ENCODE results near the gene CATSPERE.

CATSPERE gene

DNA sequence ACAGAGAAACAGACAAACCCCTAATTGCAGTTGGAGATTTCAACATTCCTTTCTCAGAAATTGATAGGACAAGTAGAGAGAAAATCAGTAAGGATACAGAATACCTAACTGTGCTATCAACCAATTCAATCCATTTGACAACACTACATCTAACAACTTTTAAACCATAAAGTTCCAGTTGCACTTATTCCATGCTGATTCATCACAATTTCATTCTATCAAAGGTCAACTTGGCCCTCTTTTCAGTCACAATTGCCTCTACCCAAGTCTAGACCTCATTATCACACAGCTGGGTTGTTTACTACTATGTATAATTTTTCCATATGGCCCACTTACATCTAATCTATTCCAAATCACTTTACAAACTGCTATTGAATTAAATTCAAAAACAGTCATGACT lies 172.1 kb downstream of the CATSPERE start:
- no peaks in the 10 kb centered on the region for H3K9me3 ChIP-seq (replicated peaks; ENCODE audit: insufficient read depth, low read length)
- H3K27me3 ChIP-seq (replicated peaks; ENCODE audit: insufficient read depth, low read length), result no peaks in the 10 kb centered on the region
- H3K27ac ChIP-seq (ENCODE audit: low read length), result no peak overlapping the region
- no peaks in the 10 kb centered on the region for H3K79me2 ChIP-seq (ENCODE audit: low read length)
- H3K9me2 ChIP-seq (replicated peaks; ENCODE audit: insufficient read depth, low read length), result no peaks in the 10 kb centered on the region
- no peaks in the 10 kb centered on the region for H3K36me3 ChIP-seq (replicated peaks; ENCODE audit: insufficient read depth, low read length)
- H4K20me1 ChIP-seq (ENCODE audit: insufficient read depth, low read length), result no peaks in the 10 kb centered on the region
- H3K9ac ChIP-seq (ENCODE audit: low read length), result no peak overlapping the region
- DNase-seq, result no peak
- TF ChIP-seq EZH2 (optimal IDR thresholded peaks at IDR 0.05; ENCODE audit: low read depth, low read length) (no peak), EZH2phosphoT487 (IDR thresholded peaks at IDR 0.05; ENCODE audit: low read length) (no peak)
- TF ChIP-seq, protein P1, sequence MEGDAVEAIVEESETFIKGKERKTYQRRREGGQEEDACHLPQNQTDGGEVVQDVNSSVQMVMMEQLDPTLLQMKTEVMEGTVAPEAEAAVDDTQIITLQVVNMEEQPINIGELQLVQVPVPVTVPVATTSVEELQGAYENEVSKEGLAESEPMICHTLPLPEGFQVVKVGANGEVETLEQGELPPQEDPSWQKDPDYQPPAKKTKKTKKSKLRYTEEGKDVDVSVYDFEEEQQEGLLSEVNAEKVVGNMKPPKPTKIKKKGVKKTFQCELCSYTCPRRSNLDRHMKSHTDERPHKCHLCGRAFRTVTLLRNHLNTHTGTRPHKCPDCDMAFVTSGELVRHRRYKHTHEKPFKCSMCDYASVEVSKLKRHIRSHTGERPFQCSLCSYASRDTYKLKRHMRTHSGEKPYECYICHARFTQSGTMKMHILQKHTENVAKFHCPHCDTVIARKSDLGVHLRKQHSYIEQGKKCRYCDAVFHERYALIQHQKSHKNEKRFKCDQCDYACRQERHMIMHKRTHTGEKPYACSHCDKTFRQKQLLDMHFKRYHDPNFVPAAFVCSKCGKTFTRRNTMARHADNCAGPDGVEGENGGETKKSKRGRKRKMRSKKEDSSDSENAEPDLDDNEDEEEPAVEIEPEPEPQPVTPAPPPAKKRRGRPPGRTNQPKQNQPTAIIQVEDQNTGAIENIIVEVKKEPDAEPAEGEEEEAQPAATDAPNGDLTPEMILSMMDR (IDR thresholded peaks at IDR 0.05; ENCODE audit: low read length), result no peak
- no peak overlapping the region for H2AFZ ChIP-seq (ENCODE audit: low read length)
- no peak overlapping the region for H3K4me2 ChIP-seq (ENCODE audit: low read depth, low read length)
- H3F3A ChIP-seq (ENCODE audit: insufficient read depth, low read length), result no peaks in the 10 kb centered on the region
- no peaks in the 10 kb centered on the region for H3K4me1 ChIP-seq (ENCODE audit: low read length)
- no peak overlapping the region for H3K4me3 ChIP-seq (ENCODE audit: low read length)

DNA sequence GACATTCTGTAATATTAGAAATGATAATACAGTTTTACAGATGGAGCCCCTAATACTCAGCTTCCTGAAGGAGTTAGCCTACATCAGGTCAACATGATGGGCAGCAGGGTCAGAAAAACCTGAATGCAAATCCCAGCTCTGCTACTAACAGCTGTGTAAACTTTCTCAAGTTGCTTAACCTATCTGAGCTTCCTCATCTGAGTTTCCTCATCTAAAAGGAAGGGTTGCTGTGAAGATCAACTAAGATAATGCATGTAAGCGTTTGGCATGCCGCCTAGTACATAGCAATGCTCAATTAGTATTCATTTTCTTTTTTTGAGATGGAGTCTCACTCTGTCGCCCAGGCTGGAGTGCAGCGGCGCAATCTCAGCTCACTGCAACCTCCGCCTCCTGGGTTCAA lies 173.5 kb downstream of the CATSPERE start:
- DNase-seq, result no peak
- Histone ChIP-seq H3K9ac (ENCODE audit: low read length) (no peak overlapping the region), H3K9me2 (replicated peaks; ENCODE audit: insufficient read depth, low read length) (no peaks in the 10 kb centered on the region), H3K79me2 (ENCODE audit: low read length) (no peaks in the 10 kb centered on the region), H3K36me3 (replicated peaks; ENCODE audit: insufficient read depth, low read length) (no peaks in the 10 kb centered on the region), H3K27me3 (replicated peaks; ENCODE audit: insufficient read depth, low read length) (no peaks in the 10 kb centered on the region), H3F3A (ENCODE audit: insufficient read depth, low read length) (no peaks in the 10 kb centered on the region), H4K20me1 (ENCODE audit: insufficient read depth, low read length) (no peaks in the 10 kb centered on the region), H3K4me2 (ENCODE audit: low read depth, low read length) (no peak overlapping the region), H3K27ac (ENCODE audit: low read length) (no peak overlapping the region), H3K9me3 (replicated peaks; ENCODE audit: insufficient read depth, low read length) (no peaks in the 10 kb centered on the region), H2AFZ (ENCODE audit: low read length) (no peak overlapping the region), H3K4me1 (ENCODE audit: low read length) (no peaks in the 10 kb centered on the region), H3K4me3 (ENCODE audit: low read length) (no peak overlapping the region)
- TF ChIP-seq EZH2phosphoT487 (IDR thresholded peaks at IDR 0.05; ENCODE audit: low read length), result no peak
- TF ChIP-seq, protein P1 (IDR thresholded peaks at IDR 0.05; ENCODE audit: low read length), result no peak
- TF ChIP-seq EZH2 (optimal IDR thresholded peaks at IDR 0.05; ENCODE audit: low read depth, low read length), result no peak

- TF ChIP-seq, protein P1 (IDR thresholded peaks at IDR 0.05; ENCODE audit: low read length), result no peak
- TF ChIP-seq EZH2phosphoT487 (IDR thresholded peaks at IDR 0.05; ENCODE audit: low read length) (no peak), EZH2 (optimal IDR thresholded peaks at IDR 0.05; ENCODE audit: low read depth, low read length) (no peak)
- no peaks in the 10 kb centered on the region for H3K4me1 ChIP-seq (ENCODE audit: low read length)
- H4K20me1 ChIP-seq (ENCODE audit: insufficient read depth, low read length), result no peaks in the 10 kb centered on the region
- H3K4me2 ChIP-seq (ENCODE audit: low read depth, low read length), result no peak overlapping the region
- no peaks in the 10 kb centered on the region for H3K79me2 ChIP-seq (ENCODE audit: low read length)
- no peaks in the 10 kb centered on the region for H3K9me2 ChIP-seq (replicated peaks; ENCODE audit: insufficient read depth, low read length)
- no peak overlapping the region for H3K9ac ChIP-seq (ENCODE audit: low read length)
- no peak overlapping the region for H3K27ac ChIP-seq (ENCODE audit: low read length)
- H3K4me3 ChIP-seq (ENCODE audit: low read length), result no peak overlapping the region
- H3K27me3 ChIP-seq (replicated peaks; ENCODE audit: insufficient read depth, low read length), result no peaks in the 10 kb centered on the region
- no peaks in the 10 kb centered on the region for H3K36me3 ChIP-seq (replicated peaks; ENCODE audit: insufficient read depth, low read length)
- H2AFZ ChIP-seq (ENCODE audit: low read length), result no peak overlapping the region
- DNase-seq, result no peak
- H3K9me3 ChIP-seq (replicated peaks; ENCODE audit: insufficient read depth, low read length), result no peaks in the 10 kb centered on the region
- H3F3A ChIP-seq (ENCODE audit: insufficient read depth, low read length), result no peaks in the 10 kb centered on the region
Observed at GRCh38 chr1:244636488-244637259, 175.6 kb downstream of the CATSPERE start.

Data from MM.1S (cell line).